GM18498 (cell line): ENCODE results near the gene MMP20.
A peak's percentile ranks its signal among the peaks of the same experiment; 100 is the strongest.

Source experiments
- ATAC-seq: cut with Tn5 transposase; IDR thresholded peaks from one replicate; pipeline ENCODE4 v1.9.1; 2021; ENCODE audit warnings: mild to moderate bottlenecking, moderate library complexity; ENCODE audit not compliant: unreplicated experiment

Gene MMP20

DNA sequence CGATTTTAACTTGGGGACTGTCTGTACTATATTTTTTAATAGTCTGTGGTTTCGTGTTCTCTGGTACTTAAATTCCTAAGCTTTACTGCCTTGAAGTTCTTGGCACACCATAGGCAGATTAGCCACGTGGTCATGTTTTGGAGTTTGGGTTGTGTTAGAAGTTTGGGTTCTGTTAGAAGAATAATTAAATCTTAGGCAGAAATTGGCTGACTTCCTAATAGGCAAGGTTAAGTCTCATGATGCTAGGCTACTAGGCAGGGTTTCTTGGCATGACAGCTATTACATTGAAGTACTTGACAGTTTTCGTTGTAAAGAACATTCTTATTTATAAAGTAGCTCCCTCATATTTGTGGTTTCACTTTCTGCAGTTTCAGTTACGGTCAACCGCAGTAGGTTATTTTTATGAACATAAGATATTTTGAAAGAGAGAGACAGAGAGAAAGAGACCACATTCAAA, 64.5 kb downstream of the MMP20 start:
- peak; percentile 81 for ATAC-seq

DNA sequence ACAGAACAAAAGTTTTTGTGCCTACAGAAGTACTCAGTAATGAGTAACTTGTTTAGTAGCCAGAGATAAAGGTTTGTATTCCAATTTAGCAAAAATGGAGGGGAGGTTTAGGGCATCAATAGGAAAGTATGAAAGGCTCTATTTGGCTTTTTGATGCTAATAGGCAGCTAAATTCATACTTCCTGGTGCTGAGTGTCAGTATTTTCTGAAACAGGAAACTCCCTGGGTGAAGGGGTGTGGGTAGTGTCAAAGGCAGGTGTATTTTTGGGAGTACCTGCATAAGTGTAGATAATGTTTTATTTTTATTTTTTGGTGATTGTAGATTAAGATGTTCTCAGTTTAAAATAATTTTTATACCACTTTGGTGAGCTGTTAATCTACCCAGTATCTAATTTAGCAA, 65.3 kb downstream of the MMP20 start:
- ATAC-seq = peak; percentile 44

DNA sequence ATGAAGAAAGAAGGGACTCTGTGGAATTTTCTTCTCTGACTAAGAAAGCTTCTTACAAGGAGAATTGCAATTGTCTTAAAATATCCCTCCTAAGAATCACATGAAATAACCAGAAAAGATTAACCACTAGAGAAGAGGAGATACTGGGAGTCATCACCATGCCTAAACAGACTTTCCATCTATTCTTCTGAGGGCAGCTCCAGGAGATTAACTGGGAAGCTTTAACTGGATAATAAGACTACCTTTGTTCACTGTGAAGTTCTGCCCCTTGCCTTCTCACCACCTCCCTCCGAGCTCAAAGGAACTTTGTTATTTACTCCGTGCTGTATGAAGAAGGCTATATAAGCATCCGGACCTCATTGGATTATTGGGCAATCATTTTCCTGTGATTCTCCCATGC, 70.0 kb downstream of the MMP20 start:
- ATAC-seq = no peak

DNA sequence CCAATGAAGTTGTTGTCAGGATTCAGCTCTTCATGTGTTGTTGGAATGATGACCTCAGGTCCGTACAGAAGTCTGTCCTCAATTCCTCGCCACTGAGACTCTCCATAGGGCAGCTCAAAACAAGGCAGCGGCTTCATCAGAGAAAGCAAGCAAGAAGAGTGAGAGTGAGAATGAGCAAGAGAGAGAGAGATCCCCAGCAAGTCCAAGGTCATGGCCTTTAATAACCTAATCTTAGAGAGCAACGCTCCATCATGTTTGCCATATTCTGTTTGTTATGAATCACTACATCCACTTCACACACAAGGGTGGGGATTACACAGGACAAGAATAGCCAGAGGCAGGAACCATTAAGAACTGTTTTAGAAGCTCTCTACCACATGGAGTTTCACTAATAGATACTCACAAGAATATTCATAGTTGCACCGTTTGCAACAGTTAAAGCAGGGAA, 71.3 kb downstream of the MMP20 start:
- peak; percentile 76 for ATAC-seq

DNA sequence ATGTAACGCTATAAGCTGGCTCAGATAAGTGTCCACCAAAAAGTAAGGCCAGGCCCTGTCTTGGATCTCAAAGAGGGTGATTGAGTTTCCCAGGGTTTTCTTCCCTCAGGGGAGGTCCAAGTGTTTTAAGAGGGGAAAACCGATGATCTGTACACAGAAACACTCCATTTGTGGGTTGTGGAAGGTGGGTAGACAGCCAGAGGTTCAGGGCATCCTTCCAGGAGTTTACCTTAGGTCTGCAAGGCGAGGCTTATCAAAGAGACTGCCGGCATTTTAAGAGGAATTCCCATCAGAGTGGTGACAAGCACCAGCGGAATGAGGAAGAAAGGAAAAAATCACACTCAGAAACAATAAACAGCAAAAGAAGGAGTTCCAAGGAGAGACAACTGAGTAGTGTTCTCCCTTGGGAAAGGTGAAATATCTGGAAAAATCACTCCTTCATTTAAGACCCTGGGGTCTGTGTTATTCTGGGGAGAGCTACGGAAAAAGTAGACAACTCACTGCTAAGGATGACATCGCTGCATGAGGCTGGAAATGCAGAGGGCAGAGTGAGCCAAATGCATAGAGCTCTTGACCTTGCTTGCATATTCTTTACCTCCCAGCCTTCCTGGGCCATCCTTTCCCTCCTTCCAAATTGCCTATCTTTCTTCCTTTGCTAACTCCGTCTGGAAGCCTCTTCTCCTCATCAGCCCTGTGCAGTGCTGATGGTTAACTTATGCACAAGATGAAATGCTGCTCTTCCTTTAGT, 72.5 kb downstream of the MMP20 start:
- ATAC-seq = no peak

DNA sequence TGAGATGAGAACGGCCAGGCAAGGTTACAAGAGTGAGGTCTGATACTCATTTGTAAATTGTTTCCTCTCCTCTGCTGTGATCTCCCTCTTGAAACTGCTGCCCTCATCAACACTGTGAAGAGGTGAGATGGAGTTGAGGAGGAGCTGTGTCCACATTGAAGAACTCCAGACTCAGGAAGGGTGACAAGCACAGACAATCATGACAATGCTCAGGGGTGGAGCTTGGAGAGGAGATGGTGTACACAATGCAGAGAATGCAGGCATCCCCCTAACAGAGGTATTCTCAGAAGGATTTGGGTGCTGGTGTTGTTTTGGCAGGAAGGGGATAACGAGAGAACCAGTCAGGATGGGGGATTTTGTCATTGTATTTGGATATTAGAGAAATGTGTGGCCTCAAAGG, 73.1 kb downstream of the MMP20 start:
- no peak for ATAC-seq

DNA sequence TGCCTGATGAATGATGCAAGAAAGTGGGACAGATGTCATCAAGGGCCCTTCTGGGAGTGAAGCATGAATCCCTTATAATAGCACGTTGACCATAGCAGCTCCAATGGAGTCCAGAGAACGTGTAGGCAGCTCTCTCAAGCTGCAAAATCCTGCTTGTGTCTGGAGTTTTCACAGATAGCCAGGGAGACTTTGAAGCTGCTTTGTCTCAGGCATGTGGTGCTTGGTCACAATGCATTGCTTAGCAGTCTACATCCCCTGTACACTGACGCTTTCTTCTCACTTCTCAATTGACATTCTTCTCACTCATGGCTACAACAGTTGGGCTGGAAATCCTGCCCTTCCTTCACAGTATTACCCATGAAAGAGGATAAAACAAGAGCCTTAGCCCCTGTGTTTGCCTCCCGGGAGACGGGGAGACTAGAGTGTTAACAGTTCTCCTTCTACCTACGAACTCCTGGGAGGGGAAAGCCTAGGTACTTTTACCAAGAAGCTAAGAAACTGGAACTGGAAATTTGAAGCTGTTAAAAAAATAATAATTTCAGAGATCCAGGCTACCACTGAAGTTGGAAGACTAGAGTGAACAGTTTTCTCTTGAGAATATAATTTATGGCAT, 73.9 kb downstream of the MMP20 start:
- no peak for ATAC-seq

DNA sequence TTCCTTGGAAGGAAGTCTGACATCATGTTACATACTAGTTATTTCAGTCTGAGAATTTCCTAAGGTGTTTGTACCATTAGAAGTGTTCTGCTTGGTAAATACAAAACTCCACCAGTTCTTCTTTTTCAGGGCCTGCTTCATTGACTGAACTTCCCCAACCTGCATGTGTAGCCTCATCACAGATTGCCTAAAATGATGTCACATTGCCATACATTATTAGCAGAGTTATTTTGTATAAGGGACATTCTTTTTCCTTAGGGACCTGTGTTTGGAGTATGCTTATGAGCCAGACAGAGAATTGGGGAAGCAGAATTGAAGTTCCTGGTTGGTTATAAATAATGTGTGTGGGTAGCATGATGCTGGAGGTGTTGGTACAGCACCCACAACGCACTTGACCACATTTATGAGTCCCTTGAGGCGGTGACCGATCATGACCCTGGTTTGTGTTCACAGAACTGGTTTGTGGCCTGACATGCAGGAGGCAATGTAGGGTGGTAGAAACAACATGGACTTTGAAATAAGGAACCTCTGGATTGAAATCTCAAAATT, 78.1 kb downstream of the MMP20 start:
- ATAC-seq = peak; percentile 82

DNA sequence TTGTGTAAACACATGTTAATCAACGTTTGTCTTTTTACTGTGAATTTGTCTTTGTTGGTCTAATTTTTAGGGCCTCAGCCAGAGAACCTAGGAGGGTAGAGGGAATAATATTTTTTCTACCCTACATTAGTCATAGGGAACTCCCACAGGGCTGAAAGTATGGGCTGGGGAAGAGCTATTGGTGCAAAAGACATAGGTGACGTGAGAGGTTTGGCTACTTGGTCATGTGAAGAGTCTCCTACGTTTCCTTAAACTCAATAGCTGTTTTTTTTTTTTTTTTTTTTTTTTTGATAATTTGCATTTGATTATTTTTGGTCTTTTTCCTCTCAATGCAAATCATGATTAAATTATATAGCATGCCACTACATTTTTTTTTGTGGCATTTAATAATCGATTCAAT, 78.7 kb downstream of the MMP20 start:
- ATAC-seq = peak; percentile 60

DNA sequence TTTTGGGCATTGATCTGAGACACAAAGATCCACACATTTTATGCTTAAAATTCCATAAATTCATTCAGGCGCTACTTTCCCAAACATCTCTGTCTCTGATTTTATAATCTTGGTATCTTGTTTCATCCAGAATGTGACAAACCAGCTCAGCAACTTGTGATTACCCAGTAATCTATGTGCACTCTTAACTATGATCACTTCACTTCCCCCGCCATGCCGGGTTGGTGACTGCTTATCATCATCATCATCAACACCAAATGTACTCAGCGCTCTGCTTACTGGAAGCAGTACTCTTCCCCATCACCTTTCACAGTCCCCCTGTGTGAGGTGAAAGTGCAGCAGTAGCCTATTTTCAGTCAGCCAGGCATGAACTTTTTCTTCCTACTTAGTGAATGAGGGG, 79.4 kb downstream of the MMP20 start:
- ATAC-seq = no peak

DNA sequence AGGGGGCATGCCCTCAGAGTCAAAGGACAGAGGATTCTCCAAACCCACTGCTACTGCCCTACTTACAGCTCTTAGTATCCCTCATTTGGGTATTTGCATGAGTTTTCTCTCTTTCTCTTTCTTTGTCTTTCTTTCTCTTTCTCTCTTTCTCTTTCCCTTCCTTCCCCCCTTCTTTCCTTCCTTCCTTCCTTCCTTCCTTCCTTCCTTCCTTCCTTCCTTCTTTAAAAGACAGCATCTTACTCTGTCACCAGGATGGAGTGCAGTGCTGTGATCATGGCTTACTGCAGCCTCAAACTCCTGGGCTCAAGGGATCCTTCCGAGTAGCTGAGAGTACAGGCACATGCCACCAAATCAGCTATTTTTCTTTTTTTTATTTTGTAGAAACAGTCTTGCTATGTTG, 80.5 kb downstream of the MMP20 start:
- ATAC-seq = no peak

DNA sequence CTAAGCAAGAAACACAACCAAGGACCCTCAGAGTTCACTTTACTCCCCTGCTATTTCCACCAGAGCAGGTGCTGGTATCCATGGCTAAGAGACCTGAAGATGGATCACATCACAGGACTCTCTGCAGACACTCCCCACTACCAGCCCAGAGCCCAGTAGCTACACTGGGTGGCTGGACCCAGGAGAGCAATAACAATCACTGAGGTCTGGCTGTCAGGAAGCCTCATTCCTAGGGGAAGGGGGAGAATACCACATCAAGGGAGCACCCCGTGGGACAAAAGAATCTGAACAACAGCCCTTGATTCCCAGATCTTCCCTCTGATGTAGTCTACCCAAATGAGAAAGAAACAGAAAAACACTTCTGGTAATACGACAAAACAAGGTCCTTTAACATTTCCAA, 85.6 kb downstream of the MMP20 start:
- no peak for ATAC-seq

DNA sequence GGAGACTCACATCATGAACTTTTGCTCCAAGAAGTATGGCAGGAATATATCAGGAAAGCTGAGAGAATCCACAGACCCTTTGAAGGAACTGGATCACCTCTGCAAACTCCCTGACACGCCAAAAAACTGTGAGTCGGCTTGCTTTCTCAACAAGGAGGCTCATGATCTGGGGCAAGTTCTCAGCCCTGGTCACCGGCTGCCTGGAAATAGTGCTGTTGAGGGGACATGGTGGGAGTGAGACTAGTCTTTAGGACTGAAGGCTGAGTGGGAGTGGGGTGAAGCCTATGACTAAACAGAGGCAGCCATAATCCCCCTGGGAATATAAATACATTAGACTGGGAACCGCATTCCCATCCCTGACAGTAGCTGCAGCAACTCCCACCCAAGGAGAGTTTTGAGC, 86.2 kb downstream of the MMP20 start:
- ATAC-seq = no peak

DNA sequence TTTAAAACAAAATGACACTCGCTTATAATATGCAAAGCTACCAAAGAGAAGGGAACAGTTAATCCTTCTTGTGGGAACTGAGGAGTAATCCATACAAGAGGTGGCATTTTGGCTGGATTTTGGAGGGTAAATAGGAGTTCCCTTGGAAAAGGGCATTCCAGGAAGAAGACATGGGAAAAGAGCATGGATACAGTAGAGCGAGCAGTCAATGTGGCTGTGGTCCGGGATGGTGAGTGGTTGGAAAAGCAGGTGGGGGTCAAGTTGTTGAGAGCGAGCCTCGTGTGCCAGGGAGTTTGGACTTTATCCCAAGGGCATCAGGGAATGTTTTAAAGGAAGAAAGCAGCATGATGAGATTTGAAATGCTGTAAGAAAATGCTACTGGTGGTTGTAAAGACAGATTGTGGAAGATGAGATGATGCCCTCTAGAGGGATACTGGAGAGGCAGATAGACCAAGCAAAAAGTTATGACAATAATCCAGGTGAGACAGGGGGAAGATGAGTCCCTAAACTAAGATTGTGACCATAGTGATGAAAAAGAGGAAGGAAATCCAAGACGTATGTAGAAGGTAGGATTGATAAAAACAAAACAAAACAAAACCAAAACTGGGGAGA, 90.8 kb downstream of the MMP20 start:
- no peak for ATAC-seq

DNA sequence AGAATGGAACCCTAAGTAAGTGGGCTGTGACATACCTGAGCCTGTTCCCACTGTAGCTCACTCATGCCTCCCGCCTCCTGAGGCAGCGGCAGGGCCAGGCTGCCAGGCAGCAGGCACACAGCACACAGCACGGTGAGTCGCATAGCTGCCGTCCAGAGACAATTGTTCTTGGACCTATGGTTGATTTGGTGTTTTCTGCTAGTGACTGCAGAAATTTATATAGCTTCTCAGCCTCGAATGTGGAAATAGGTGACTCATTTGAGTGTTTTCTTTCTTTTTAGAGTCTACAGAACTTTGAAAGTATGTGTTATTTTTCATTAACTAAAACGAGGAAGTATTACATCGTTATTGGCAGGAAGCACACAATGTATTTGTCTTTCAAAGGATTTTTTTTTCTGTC, 94.6 kb downstream of the MMP20 start, which contains the start of gene MMP7:
Gene MMP7 (minus strand): TSS at position 190 of the 400 bp plus-strand sequence. CDS start 47 bp downstream, at position 143.
- no peak for ATAC-seq

DNA sequence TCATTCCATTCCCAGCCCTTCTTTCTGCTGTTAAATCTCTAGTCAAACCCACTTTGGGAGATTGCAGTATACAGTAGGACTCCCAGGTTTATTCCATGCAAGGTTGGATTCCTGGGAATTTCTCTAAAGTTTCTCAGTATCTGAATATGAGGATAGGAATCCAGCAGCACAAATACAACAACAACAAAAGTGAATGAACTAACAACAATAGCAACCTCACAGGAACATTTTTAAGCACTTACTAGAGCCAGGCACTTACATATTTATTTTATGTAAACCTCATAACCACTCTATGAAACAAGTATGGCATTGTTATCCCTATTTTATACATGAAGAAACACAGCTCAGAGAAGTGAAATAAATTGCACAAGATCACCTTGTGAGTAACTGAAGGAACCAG, 96.5 kb downstream of the MMP20 start:
- no peak for ATAC-seq

DNA sequence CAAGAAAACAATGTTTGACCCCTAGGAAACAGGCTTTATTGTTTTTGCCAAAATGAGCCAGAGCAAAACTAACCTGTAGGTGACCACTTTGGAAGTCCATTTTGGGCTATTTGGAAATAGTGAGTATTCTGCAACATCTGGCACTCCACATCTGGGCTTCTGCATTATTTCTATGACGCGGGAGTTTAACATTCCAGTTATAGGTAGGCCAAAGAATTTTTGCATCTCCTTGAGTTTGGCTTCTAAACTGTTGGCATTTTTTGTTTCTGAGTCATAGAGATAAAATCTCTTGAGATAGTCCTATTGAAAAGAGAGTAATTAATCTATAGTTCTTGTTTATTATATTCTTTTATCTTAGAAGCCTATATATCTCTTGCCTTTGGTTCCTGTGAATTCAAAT, 97.4 kb downstream of the MMP20 start:
- ATAC-seq = no peak

DNA sequence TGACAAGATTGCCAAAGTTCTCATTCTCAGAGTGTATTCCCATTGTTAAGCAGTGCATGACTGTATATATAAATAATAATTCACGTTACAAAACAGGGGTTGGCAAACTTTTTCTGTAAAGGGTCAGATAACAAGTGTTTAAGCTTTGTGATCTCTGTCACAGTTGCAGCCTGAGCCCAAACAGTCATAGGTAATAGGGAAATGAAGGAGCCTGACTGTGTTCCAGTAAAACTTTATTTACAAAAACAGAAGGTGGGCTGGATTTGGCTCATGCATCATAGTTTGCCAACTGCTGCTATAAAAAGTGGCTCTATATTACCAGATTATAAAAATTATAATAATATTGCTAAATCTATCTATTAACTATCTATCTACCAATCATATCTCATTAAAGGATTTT, 98.1 kb downstream of the MMP20 start:
- no peak for ATAC-seq
